GM19035 (cell line): ENCODE data around the gene LAMTOR2.
A peak's percentile ranks its signal among the peaks of the same experiment; 100 is the strongest.

Experiments
- ATAC-seq: cut with Tn5 transposase; IDR thresholded peaks from one replicate; pipeline ENCODE4 v1.9.1; 2021; ENCODE audit not compliant: unreplicated experiment

Gene LAMTOR2

DNA sequence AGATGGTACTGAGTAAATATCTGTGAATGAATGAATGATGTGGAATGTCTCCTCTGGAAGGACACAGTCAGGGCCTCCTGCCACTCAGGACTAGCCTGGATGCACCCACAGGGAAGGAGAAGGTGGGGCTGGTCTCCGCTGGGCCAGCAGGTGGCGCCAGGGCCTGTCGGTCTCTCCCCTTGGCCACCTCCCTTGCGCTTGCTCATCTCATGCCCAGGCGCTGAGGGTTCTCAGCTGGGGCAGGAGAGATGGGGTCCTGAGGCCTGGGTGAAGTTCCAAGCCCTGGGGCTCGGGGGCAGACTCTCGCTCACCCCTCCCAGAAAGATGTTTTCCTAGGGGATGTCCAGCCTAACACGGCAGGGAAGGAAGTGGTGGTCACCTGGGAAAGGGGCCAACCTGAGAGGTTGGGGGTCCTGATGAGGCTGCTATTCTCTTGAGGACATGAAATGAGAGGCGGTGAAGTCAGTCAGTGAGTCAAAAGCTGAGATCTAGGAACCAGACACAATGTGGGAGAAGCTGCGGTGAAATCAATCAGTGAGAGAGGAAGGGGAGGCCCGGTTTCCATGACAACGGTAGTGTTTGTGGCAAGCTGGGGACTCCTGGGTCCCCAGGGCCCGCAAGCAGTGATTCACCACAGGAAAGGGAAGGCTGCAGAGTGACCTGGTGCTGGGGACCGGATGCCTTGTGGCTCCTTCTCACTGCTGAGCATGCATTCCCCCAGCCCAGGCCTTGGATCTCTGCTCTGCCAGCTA, 42.2 kb downstream of the LAMTOR2 start:
- ATAC-seq: peak; percentile 72

GRCh38 chr1:156097499-156098178, 43.1 kb downstream of the LAMTOR2 start:
- ATAC-seq: no peak

DNA sequence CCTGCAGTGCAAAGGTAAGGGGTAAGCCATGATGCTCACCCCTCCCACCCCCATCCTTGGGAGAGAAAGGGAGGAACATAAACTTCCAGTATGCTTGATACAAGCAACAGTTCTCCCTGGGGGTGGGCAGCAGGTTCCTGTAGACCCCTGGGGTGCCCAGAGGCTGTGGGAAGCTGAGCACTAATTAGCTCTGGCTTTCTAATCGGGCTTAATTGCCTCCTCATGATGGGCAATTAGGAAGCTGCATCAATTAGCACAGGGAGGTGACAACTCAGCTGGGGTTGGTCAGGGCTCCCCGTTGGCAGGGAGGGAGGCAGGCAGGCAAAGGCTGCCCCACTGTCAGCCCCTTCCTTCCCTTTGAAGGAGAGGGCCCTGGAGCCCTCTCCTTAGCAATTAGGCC, 44.2 kb downstream of the LAMTOR2 start:
- ATAC-seq: no peak

DNA sequence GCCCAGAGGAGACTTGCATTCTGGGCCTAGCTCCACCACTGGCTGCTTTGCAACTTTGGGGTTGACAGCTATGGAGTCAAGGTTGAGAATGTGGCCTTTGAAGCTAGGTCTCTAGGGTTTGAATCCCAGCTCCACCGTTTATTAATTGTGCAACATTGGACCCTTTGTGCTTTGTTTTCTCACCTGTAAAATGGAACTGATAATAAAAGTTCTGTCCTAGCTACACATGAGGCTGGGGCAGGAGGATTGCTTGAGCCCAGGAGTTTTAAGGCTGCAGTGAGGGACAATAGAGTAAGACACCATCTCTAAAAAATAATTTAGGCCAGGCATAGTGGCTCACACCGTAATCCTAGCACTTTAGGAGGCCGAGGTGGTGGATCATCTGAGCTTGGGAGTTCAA, 44.7 kb downstream of the LAMTOR2 start:
- ATAC-seq: no peak

DNA sequence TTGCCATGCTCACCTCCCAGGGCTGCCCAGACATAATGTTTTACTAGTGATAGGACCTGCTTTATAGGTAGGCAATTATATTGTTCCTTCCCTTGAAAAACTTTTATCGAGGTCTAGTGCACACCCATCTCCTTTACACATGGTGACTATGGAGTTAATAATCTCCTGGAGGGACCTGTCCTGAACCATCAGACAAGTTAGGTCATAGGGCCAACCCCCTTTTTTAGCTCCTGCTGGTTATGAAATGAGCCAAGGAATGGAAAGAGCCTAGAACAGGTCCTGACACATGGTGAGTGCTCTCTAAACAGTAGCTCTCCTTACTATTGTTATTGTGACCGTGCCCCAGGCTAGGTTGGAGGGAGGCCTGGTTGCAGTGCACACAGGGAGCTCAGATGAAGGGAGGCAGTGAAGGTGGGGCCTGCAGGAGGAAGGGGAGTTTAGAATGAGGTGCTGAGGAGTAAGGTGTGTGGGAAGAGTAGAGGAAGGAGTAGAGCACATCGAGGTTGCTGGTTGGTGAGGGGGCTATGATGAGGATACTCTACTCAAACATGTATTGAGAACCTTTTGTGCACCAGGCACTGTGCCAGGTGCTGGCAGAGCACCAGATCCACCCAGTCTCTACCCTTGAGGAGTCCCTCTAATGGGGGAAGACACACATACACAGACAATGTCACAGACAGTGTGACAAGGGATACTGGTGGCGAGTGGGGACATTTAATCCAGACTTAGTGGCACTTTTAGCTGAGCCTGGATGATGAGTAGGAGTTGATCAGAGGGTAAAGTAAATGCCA, 45.8 kb downstream of the LAMTOR2 start:
- ATAC-seq: no peak

DNA sequence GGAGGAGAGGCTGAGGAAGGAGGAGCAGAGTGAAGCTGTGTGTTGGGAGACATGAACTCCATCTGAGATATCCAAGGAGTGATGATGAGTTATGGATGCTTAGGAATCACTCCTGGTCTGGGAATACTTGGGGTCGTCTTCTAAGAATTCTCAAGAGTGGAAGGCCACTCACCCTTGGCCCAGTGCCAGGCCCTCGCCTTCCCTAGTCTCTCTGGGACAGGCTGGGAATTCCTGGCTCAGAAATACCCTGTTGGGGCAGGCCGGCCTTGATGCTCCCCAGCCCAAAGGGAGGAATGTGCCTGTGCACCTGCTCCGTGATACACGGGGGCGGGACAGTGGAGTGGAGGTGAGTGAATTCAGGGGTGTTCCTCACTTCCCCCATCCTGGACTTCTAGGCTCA, 47.3 kb downstream of the LAMTOR2 start:
- no peak for ATAC-seq

GRCh38 chr1:156102633-156103511, 48.3 kb downstream of the LAMTOR2 start:
- no peak for ATAC-seq

DNA sequence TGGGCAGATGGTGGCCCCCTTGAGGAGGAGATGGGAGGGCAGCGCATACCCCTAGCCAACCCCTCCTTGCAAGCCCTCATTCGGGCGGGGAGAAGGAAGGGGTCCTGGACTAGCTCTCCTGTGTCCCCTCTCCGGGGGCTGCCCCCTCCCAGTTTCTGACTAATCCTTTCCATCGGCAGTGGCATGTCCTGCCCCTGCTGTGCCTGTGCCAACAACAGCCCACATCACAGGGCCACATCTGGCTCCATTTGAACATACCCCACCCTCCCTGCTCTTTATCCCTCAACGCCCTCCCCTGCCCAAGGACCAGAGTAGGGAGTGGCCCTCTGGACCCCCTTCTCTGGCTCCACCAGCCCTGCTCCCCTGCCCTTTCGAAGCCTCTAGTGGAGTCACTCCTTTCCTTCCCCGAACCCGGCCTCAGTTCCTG, 49.0 kb downstream of the LAMTOR2 start:
- ATAC-seq: no peak

DNA sequence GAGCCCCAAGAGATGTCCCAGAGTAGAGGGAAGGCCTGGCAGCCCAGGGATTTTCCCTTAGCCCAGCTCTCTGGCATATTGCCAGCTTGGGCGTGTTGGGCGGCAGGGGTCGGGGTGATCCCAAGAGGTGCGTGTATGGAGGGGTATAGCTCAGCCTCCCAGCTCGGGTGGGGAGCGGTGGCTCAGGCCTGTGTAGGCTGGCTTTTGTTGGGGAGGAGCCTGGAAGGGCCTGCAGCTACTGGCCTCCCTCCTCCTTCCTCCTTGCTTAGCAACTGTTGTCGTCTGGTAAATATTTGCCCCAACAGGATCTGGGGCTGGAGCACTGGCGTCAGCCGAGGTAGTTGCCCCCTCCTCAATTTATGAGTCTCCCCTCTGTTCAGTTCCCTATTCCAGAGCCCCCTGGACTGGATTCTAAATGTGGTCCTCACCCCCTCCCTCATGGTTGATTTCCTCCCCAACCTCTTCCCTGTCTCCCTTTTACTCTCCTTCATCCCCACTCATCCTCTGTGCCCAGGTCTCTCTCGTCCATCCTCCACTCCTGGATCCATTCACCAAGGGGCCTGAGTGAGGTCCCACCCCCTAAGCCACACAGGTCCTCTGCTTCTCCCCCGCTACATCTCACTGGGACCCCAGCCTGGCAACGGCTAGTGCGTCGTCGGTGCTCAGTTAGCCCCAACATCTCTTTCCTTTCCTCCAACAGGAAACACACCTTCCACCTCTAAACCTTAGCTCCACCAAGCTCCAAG, 49.7 kb downstream of the LAMTOR2 start:
- ATAC-seq: no peak

DNA sequence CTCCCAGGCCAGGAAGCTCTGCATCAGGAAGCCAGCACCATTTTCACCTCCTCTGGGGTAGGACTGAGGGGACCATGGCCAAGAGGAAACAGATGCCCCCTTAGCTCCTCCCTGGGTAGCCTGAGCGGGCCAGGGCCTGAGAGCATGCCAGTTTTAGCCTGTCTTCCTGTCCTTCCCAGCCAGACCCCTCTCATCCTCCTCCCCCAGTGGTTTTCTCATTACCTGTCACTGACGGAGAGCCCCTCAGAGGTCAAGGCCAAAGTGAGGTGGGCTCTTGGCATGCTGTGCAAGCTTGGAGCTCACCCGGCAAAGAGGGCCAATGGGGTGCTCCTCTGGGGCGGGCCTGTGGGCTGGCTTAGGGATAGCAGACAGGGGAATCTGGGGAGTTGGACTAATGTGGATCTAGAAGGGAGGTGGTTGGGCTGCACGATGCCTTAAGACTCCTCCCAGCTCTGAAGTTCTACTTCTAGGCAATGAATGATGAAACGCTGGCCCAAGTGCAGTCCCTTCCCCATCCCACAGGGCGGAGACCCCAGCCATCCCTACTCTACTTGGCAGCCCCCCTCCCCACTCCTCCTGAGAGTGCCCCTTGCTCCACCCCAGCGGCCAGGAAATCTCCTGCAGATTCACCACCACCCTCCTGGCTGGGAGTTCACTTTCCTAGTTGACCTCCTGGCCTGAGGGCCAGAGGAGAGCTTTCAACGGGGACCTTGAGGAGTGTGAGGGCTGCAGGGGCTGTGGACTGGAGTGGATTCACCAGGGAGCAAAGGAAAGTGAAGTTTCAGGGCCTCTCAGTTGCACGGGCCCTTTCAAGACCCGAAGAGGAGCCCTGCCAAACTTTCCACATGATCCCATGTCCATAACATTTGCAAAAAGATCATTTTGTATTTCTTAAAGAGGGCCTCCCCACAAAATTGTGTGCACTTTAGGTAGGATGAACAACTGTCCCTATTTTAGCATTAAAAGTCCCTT, 50.6 kb downstream of the LAMTOR2 start:
- ATAC-seq: no peak

- no peak for ATAC-seq
Observed at GRCh38 chr1:156106624-156107488, 52.3 kb downstream of the LAMTOR2 start.

DNA sequence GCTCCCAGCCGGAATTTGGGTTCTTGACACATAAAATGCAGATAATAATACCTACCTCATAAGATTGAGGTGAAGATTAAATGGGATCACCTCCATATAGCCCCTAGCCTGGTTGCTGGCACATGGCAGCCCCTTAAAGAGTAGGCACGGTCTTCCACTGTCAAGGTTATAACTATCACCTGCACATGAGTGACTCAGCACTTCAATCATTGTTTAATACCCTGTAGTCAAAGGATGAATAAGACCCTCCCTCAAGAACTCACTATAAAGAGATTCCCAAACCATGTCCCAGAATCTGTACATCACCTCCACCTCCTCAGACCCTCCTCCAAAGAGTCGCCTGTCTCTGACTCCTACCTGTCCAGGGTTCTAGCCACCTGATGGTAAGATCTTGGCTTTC, 53.5 kb downstream of the LAMTOR2 start:
- ATAC-seq: no peak
